DMS79 (cell line): ENCODE measurements around the gene ICE1.
"Not testable (repeated sequence)": the region's sequence is repeated elsewhere in the genome, so short reads cannot be mapped to it uniquely, and the experiment has no call there.

Source experiments
- DNase-seq: peaks from one replicate; lab custom pipeline; 2025; lab: John Stamatoyannopoulos, UW

The ICE1 gene

GRCh38 chr5:5453131-5453530 is 30.7 kb downstream of the ICE1 start:
- no peak for DNase-seq

GRCh38 chr5:5454391-5454790 is 31.9 kb downstream of the ICE1 start:
- DNase-seq: no peak

- no peak for DNase-seq
Measured at GRCh38 chr5:5456858-5457257, 34.4 kb downstream of the ICE1 start.

- DNase-seq: no peak
Measured at GRCh38 chr5:5460311-5460710, 37.8 kb downstream of the ICE1 start.

- DNase-seq: no peak
Measured at GRCh38 chr5:5461012-5461411, 38.5 kb downstream of the ICE1 start.

GRCh38 chr5:5464036-5464715 is 41.7 kb downstream of the ICE1 start:
- no peak for DNase-seq

GRCh38 chr5:5466227-5466626 is 43.8 kb downstream of the ICE1 start:
- no peak for DNase-seq

- no peak for DNase-seq
Measured at GRCh38 chr5:5467737-5468136, 45.3 kb downstream of the ICE1 start.

GRCh38 chr5:5470933-5471332 is 48.5 kb downstream of the ICE1 start:
- no peak for DNase-seq

GRCh38 chr5:5473226-5473625 is 50.7 kb downstream of the ICE1 start:
- DNase-seq: no peak

GRCh38 chr5:5474961-5475360 is 52.5 kb downstream of the ICE1 start:
- DNase-seq: no peak

- no peak for DNase-seq
Measured at GRCh38 chr5:5475975-5476374, 53.5 kb downstream of the ICE1 start.

- not testable (repeated sequence) for DNase-seq
Measured at GRCh38 chr5:5479578-5479977, 57.1 kb downstream of the ICE1 start.

GRCh38 chr5:5480481-5481111 is 58.1 kb downstream of the ICE1 start:
- no peak for DNase-seq

- DNase-seq: no peak
Measured at GRCh38 chr5:5481206-5481605, 58.7 kb downstream of the ICE1 start.

- no peak for DNase-seq
Measured at GRCh38 chr5:5481633-5482032, 59.2 kb downstream of the ICE1 start.

- no peak for DNase-seq
Measured at GRCh38 chr5:5483350-5483749, 60.9 kb downstream of the ICE1 start.

- DNase-seq: no peak
Measured at GRCh38 chr5:5483880-5484598, 61.6 kb downstream of the ICE1 start.

GRCh38 chr5:5486122-5486521 is 63.6 kb downstream of the ICE1 start:
- no peak for DNase-seq

- DNase-seq: no peak
Measured at GRCh38 chr5:5487585-5488360, 65.3 kb downstream of the ICE1 start.

GRCh38 chr5:5490774-5491347 is 68.4 kb downstream of the ICE1 start:
- DNase-seq: no peak
